Keratinocyte (primary cell): ENCODE results near the gene ATP5F1B.

Experiments used
- EZH2 ChIP-seq: IDR thresholded peaks from one replicate; pipeline ENCODE4 v1.6.1; 2012; ENCODE audit warnings: inconsistent platforms, mild to moderate bottlenecking, low read length, moderate library complexity
- TF ChIP-seq, protein P1 (sequence below), 3 experiments: IDR thresholded peaks in 1 of 3; conservative IDR thresholded peaks in 1 of 3; optimal IDR thresholded peaks in 1 of 3; 2 replicates in 2 of 3; 3 replicates in 1 of 3; pipeline versions ENCODE3 to v1.5.1; 2011; ENCODE audit warnings: low read length in 3 of 3, mild to moderate bottlenecking in 3 of 3, moderate library complexity in 2 of 3, control low read depth in 1 of 3, inconsistent platforms in 1 of 3; ENCODE audit not compliant: insufficient read depth in 2 of 3; ENCODE audit errors: extremely low read depth in 1 of 3

DNA sequence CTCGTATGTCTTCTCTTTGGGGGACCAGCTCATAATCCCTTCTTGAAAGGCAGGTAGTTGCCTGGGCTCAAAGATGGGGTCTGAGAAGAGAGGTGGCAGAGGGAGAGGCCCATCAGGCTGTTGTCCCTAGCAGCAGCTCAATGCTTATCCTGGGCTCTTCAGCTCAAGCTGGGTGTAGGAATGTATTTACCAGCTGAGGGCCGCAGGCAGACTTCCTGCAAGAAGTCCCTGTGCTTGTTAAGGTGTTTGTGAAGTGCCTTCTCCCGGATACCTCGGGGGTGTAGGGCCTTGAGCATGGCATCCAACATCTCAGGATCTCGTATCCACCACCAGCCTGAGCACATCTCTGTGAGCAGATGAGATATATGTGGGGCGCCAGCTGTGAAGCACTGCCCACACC, 45.0 kb downstream of the ATP5F1B start:
- TF ChIP-seq, protein P1, sequence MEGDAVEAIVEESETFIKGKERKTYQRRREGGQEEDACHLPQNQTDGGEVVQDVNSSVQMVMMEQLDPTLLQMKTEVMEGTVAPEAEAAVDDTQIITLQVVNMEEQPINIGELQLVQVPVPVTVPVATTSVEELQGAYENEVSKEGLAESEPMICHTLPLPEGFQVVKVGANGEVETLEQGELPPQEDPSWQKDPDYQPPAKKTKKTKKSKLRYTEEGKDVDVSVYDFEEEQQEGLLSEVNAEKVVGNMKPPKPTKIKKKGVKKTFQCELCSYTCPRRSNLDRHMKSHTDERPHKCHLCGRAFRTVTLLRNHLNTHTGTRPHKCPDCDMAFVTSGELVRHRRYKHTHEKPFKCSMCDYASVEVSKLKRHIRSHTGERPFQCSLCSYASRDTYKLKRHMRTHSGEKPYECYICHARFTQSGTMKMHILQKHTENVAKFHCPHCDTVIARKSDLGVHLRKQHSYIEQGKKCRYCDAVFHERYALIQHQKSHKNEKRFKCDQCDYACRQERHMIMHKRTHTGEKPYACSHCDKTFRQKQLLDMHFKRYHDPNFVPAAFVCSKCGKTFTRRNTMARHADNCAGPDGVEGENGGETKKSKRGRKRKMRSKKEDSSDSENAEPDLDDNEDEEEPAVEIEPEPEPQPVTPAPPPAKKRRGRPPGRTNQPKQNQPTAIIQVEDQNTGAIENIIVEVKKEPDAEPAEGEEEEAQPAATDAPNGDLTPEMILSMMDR (optimal IDR thresholded peaks at IDR 0.05 in 1 of 3, IDR thresholded peaks at IDR 0.05 in 1 of 3, conservative IDR thresholded peaks at IDR 0.05 in 1 of 3; ENCODE audit: extremely low read depth in 1 of 3, insufficient read depth in 2 of 3, low read length in 3 of 3): no peak
- TF ChIP-seq EZH2: no peak
